Subcutaneous adipose tissue (tissue), 4 donors: ENCODE measurements around the gene TNS4. TPM values are rescaled to one million over a fixed set of nuclear protein-coding genes. Genes with fewer than 3 reads are reported as not detected.

Experiments used
- total RNA-seq, 4 donors: library from RNA; depleted of rRNA; stranded (reverse); fragments of >200 nt; gene quantifications; one replicate each; pipeline ENCODE4 v1.1.0, GENCODE V29; 2016
- TF ChIP-seq, protein P1 (sequence below): fragments of 450-650 bp; IDR thresholded peaks from one replicate; pipeline ENCODE4 v1.5.1; 2016; ENCODE audit warnings: low read depth, mild to moderate bottlenecking, control low read depth, antibody characterized with exemption, moderate library complexity

The TNS4 gene
- total RNA-seq, 4 donors from 2014 or later: not detected

GRCh38 chr17:40448213-40448638 is 53.2 kb downstream of the TNS4 start:
- TF ChIP-seq, protein P1, sequence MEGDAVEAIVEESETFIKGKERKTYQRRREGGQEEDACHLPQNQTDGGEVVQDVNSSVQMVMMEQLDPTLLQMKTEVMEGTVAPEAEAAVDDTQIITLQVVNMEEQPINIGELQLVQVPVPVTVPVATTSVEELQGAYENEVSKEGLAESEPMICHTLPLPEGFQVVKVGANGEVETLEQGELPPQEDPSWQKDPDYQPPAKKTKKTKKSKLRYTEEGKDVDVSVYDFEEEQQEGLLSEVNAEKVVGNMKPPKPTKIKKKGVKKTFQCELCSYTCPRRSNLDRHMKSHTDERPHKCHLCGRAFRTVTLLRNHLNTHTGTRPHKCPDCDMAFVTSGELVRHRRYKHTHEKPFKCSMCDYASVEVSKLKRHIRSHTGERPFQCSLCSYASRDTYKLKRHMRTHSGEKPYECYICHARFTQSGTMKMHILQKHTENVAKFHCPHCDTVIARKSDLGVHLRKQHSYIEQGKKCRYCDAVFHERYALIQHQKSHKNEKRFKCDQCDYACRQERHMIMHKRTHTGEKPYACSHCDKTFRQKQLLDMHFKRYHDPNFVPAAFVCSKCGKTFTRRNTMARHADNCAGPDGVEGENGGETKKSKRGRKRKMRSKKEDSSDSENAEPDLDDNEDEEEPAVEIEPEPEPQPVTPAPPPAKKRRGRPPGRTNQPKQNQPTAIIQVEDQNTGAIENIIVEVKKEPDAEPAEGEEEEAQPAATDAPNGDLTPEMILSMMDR: no peak

DNA sequence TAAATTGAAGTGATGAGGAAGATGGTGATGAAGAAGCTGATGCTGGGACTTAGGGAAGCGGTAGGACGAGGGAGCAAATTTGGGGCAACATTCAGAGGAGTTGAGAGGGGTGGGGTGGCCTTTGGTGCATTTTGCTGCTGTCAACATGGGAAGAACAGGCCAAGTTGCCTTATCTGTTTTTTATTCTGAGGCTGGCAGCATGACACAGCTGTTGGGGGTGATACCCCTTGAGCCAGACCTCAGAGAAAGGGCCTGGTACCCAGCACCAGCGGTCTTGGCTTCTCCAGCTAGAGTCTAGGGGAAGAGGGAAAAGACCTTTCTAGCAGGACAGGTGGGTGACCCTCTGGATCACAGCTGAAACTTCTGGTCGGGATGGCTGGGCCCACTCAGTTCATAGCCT is 53.6 kb downstream of the TNS4 start:
- TF ChIP-seq, protein P1: no peak

DNA sequence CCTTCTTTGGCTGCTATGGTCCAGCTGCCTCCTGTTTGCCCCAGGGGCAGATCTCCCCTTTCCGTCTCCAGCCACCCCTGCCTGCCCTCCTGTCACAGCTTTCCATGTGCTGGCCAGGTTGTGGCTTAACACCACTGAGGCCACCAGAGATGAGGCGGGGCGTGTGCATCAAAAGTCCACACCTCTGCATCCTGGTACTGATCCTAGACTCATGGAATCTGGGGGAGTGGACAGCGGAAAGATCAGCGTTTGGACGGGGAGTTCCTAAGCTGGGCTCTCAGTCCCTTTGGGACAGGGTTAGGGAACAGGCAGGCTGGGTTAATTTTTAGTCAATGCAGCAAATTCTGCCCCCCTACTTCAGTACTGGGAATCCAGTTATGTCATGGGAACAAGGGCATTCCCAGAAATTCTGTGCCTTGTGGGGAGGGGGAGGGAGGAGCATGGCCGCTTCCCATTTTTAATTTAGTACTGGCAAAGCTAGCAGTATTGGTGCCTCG is 54.2 kb downstream of the TNS4 start:
- TF ChIP-seq, protein P1: no peak

DNA sequence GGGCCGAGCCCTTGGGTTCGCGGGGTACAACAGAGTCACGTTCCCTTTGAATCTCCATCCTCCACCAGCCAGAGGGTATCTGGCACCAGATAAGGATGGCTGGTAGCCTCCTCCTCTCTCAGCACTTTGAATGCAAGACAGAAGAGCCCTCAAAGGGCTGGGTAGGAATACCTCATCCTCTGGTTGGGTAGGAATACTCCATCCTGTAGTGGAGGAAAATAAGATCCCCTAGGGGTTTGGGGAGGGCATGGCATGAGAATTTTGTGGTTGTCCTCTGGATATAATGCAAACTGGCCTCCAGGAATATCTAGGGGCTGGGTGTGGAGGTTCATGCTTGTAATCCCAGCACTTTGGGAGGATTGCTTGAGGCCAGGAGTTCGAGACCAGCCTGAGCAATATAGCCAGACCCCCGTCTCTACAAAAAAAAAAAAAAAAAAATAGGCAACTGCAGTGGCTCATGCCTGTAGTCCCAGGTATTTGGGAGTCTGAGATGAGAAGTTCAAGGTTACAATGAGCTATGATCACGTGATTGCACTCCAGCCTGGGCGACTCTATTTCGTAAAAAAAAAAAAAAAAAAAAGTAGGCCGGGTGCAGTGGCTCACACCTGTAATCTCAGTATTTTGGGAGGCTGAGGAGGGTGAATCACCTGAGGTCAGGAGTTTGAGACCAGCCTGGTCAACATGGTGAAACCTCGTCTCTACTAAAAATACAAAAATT is 55.5 kb downstream of the TNS4 start:
- TF ChIP-seq, protein P1: no peak

DNA sequence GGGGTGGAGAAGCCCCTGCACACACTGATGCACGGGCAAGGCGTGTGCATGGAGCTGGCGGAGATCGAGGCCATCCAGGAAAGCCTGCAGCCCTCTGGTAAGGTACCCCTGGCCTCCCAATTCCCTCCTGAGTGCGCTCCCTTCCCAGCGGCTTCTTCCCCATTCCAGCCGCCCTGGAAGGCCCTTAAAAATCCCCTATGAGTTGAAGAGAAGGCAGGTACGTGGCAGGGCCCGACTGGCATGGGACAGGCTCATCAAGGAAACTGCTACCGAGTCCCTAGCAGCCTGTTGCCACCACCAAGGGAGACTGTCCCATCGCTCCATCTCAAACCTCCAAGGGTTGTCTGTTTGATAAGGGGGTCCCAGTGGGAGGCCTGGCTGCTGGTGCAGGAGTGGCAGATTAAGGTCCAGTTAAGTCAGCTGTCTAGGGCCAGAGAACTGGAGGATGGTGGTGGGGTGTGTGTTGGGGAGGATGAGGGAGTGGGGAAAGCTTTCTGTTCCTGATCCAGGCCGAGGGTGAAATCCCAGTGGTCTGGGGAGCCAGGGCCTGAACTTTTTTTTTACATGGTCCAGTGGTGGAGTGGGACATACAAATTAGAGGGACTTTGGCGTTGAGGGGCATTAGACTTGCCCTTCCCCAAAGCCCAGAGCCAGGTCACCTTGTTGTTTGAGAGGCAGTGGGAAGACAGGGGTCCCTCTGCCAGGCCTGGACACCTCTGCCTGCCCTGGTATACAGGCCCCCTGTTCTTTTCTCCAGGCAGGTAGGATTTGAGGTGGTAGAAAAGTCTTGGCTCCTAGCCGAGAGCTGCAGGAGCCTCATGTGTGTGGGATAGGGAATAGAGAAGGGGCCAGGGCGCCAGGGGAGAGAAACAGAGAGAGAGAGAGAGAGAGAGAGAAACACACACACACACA is 57.2 kb downstream of the TNS4 start:
- TF ChIP-seq, protein P1: no peak

DNA sequence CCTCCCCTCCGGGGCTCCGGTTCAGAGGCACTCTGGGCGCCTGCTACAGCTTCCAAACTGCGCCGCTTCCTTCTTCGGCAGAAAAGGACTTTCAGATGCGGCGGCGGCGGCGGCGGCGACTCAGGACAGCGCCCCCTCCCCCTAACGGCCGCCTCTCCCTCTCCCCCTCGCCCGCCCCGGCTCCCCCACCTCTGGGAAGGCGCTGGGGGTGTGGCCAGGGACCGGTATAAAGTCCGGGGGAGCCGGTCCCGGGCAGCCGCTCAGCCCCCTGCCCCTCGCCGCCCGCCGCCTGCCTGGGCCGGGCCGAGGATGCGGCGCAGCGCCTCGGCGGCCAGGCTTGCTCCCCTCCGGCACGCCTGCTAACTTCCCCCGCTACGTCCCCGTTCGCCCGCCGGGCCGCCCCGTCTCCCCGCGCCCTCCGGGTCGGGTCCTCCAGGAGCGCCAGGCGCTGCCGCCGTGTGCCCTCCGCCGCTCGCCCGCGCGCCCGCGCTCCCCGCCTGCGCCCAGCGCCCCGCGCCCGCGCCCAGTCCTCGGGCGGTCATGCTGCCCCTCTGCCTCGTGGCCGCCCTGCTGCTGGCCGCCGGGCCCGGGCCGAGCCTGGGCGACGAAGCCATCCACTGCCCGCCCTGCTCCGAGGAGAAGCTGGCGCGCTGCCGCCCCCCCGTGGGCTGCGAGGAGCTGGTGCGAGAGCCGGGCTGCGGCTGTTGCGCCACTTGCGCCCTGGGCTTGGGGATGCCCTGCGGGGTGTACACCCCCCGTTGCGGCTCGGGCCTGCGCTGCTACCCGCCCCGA is 58.0 kb downstream of the TNS4 start, which contains the start of gene IGFBP4:
Gene IGFBP4, plus strand, starts transcription at position 255 of the 792 bp plus-strand sequence. Its CDS starts 286 bp downstream, at position 541.
- TF ChIP-seq, protein P1: no peak
